Hepatic stellate cell (primary cell): ENCODE measurements around the gene CDY1.
"Not testable (repeated sequence)": the region's sequence is repeated elsewhere in the genome, so short reads cannot be mapped to it uniquely, and the experiment has no call there.

ENCODE experiments used
- DNase-seq: peaks from one replicate; pipeline ENCODE4 v3.0.0; 2011; ENCODE audit warnings: low spot score

The CDY1 gene, protein sequence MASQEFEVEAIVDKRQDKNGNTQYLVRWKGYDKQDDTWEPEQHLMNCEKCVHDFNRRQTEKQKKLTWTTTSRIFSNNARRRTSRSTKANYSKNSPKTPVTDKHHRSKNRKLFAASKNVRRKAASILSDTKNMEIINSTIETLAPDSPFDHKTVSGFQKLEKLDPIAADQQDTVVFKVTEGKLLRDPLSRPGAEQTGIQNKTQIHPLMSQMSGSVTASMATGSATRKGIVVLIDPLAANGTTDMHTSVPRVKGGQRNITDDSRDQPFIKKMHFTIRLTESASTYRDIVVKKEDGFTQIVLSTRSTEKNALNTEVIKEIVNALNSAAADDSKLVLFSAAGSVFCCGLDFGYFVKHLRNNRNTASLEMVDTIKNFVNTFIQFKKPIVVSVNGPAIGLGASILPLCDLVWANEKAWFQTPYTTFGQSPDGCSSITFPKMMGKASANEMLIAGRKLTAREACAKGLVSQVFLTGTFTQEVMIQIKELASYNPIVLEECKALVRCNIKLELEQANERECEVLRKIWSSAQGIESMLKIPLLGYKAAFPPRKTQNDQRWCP

GRCh38 chrY:25621817-25622216 is at the start of gene CDY1:
TSS of gene CDY1 (plus strand) at chrY:25622117. CDS start at chrY:25622443, 326 bp downstream.
- not testable (repeated sequence) for DNase-seq

DNA sequence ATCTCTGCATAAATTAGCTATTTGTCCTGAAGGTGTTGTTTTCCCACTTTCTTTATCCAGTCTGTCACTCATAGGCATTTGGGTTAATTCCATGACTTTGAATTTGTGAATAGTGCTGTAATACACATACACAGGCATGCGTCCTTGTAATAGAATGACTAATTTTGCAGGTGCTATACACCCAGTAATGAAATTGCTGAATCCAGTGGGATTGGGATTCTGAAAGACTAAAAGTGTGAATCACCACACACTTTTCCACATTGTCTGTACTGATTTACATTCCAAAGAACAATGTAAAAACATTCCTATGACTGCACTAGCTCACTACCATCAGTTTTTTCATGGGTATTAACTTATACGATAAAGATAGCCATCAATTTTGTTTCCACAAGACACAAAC is 28.6 kb upstream of the CDY1 start:
- not testable (repeated sequence) for DNase-seq

- not testable (repeated sequence) for DNase-seq
These were observed 1.7 kb upstream of the CDY1 start for GRCh38 chrY:25620209-25620608.

GRCh38 chrY:25626524-25626923 is 4.6 kb downstream of the CDY1 start:
- not testable (repeated sequence) for DNase-seq

DNA sequence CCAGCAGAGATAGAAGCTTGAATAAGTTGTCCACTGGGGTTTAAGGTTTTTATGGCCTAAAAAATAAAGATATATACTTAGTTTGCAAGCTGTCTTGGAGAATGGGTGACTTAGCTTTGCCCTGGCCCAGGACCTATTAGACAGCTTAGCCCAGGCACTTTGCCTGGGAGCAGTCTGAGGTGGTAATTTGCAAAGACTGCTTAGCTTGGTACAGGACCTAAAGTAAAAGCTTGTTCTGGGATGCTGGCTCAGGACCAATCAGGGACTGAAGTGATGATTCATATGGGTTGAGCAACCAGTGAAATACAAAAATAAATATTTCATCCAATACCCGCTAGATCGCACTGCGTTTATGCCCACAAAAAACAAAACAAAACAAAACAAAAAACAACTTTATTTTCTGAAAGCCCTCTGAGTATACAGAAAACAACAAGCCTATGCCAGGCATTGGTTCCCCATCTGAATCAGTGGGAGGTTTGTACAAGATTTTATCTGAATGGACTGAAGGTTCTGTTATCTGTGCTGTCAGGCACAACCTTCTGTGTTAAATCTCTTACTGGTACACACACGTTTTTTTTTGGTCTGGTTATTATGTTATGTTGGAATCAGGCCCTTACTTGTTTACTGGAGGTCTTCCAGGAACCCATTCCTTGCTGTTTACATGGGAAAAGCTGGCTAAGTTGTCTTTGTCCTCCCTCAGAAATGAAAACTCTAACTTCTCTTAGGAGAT is 8.6 kb downstream of the CDY1 start:
- DNase-seq = not testable (repeated sequence)

GRCh38 chrY:25639852-25640251 is 17.9 kb downstream of the CDY1 start:
- not testable (repeated sequence) for DNase-seq

DNA sequence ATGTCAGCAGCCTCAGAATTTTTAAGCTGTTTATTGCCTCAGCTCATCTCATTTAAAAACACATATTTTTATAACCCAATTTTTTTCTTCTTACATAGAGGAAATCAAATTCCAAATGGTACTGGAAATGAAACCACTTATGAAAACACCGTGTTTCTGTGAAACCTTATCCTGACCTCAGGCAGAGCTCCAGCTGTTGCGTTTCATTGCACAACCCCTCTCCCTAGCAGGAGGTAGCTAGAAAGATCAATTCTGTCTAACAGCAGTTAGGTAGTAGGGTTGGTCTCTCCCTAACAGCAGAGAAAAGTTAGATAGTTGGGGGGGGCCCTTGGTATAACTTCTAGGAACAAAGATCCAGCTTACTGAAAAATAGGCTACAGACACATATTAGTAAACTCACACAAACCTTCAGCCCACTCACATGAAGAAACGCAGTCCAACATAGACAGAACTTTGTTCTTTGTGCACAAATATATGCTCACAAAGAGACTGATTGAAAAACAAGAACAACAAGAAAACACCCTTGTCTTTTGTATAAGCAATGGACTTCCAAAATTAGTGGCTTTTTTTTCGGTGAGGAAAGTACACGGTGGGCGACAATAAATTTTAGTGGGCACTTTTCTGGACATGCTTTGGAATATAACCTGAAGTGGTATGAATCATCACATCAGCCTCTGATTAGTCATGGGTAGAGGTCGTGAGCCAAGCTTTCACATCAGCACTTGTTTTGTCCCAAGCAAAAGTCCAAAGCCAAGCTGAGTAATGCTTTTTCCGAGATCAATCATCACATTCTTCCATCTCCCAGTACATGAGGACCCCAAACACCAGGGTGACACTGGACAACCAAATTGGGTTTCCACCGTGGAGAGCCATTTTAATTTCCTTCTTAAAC is 21.4 kb downstream of the CDY1 start:
- DNase-seq = not testable (repeated sequence)
